ENCODE data around the gene HMOX1.
"Not testable (repeated sequence)": the region's sequence is repeated elsewhere in the genome, so short reads cannot be mapped to it uniquely, and the experiment has no call there.

GRCh38 chr22:35396622-35397021 lies 15.7 kb downstream of the HMOX1 start:
- TF ChIP-seq CTCF (IDR thresholded peaks at IDR 0.05 in 4 of 5, conservative IDR thresholded peaks at IDR 0.05 in 1 of 5); POLR2A (IDR thresholded peaks at IDR 0.05): not testable (repeated sequence)
